HepG2 (cell line): ENCODE data around the gene ALDH3B1. TPM values are rescaled to one million over a fixed set of nuclear protein-coding genes. Genes with fewer than 3 reads are reported as not detected.
A peak's percentile ranks its signal among the peaks of the same experiment; 100 is the strongest.

Experiments used
- ARNTL ChIP-seq: sonication (generic); formaldehyde crosslinking; IDR thresholded peaks from 2 replicates; pipeline ENCODE4 v1.4.0; 2020; ENCODE audit warnings: mild to moderate bottlenecking, missing genetic modification reagents
- BCL6 ChIP-seq: IDR thresholded peaks from 2 replicates; pipeline ENCODE4 v1.6.1; 2016; ENCODE audit warnings: missing genetic modification reagents, missing compliant biosample characterization
- GLMP ChIP-seq: sonication (generic); formaldehyde crosslinking; IDR thresholded peaks from 2 replicates; pipeline ENCODE4 v1.9.0; 2021; ENCODE audit warnings: missing genetic modification reagents, mild to moderate bottlenecking, borderline replicate concordance
- ISX ChIP-seq: sonication (generic); formaldehyde crosslinking; conservative IDR thresholded peaks from 2 replicates; pipeline ENCODE4 v1.5.0; 2020; ENCODE audit warnings: missing genetic modification reagents
- KMT2A ChIP-seq: sonication (generic); formaldehyde crosslinking; IDR thresholded peaks from 2 replicates; pipeline ENCODE4 v1.4.0; 2020; ENCODE audit warnings: missing genetic modification reagents
- MAFK ChIP-seq, 2 experiments: IDR thresholded peaks in 1 of 2; conservative IDR thresholded peaks in 1 of 2; 2 replicates each; pipeline ENCODE4 v1.6.1; 2011; ENCODE audit warnings: improper control_type of control experiment in 2 of 2, low read length in 2 of 2
- ZBTB26 ChIP-seq: IDR thresholded peaks from 2 replicates; pipeline ENCODE4 v1.6.1; 2016; ENCODE audit warnings: missing compliant biosample characterization, missing genetic modification reagents, borderline replicate concordance
- ZBTB40 ChIP-seq, 2 experiments: fragments of 450-650 bp in 1 of 2; sonication (generic) in 1 of 2; formaldehyde crosslinking in 1 of 2; IDR thresholded peaks; 2 replicates each; pipeline versions ENCODE4 v1.6.1 to v1.8.0; 2016 to 2022; ENCODE audit warnings: antibody characterized with exemption in 1 of 2, mild to moderate bottlenecking in 1 of 2, missing genetic modification reagents in 1 of 2
- ZNF18 ChIP-seq: sonication (generic); formaldehyde crosslinking; IDR thresholded peaks from 2 replicates; pipeline ENCODE4 v1.8.0; 2022; ENCODE audit warnings: mild to moderate bottlenecking, missing genetic modification reagents; ENCODE audit not compliant: insufficient replicate concordance
- ZNF292 ChIP-seq: sonication (generic); formaldehyde crosslinking; IDR thresholded peaks from 2 replicates; pipeline ENCODE4 v1.8.1; 2022; ENCODE audit warnings: mild to moderate bottlenecking, low read depth, missing genetic modification reagents, borderline replicate concordance
- ZNF350 ChIP-seq: sonication (generic); formaldehyde crosslinking; IDR thresholded peaks from 2 replicates; pipeline ENCODE4 v1.4.0; 2020; ENCODE audit warnings: mild to moderate bottlenecking, low read depth, missing genetic modification reagents, borderline replicate concordance
- ZNF383 ChIP-seq: sonication (generic); formaldehyde crosslinking; IDR thresholded peaks from 2 replicates; pipeline ENCODE4 v1.4.0; 2020; ENCODE audit warnings: missing genetic modification reagents, mild to moderate bottlenecking, borderline replicate concordance
- polyA plus RNA-seq, 8 experiments: library from polyadenylated mRNA; depleted of rRNA in 3 of 8; stranded (reverse) in 7 of 8; unstranded in 1 of 8; fragments of >200 nt; fragmentation: Illumina TruSeq in 4 of 8; extraction: Trizol in 4 of 8; gene quantifications; 2 replicates each; pipeline versions ENCODE4 v1.2.1 to v1.2.3, GENCODE V29; 2011 to 2016; ENCODE audit warnings: low read depth in 4 of 8, missing spikeins in 1 of 8, mixed read lengths in 1 of 8; ENCODE audit not compliant: insufficient read depth in 1 of 8
- total RNA-seq, 5 experiments: library from RNA; depleted of rRNA; stranded (reverse); fragments of >200 nt; fragmentation: Illumina TruSeq; extraction: Trizol; gene quantifications; 2 replicates each; pipeline ENCODE4 v1.2.3, GENCODE V29; 2016; ENCODE audit warnings: low read depth in 1 of 5

ALDH3B1 gene
- total and polyA plus RNA-seq, 2 of the 13 experiments (the other 11 are each of a cell fraction or from before 2014, with no cell fraction given): 4.0 to 6.7 TPM

GRCh38 chr11:68035266-68035876 lies 25.2 kb downstream of the ALDH3B1 start (continued):
- no peak for TF ChIP-seq KMT2A (CRISPR knock-in tag)
- TF ChIP-seq ZNF383 (CRISPR knock-in tag): no peak
- peak; percentile 39 to 47; a peak in 3 of 4 replicates for TF ChIP-seq MAFK (conservative IDR thresholded peaks at IDR 0.05 in 1 of 2, IDR thresholded peaks at IDR 0.05 in 1 of 2; ENCODE audit: low read length in 2 of 2)
- no peak for TF ChIP-seq ISX
- TF ChIP-seq ZBTB26 (CRISPR knock-in tag): no peak
- TF ChIP-seq ZNF350 (CRISPR knock-in tag): no peak
- TF ChIP-seq ZNF292: no peak
- no peak for TF ChIP-seq ARNTL (CRISPR knock-in tag)
- TF ChIP-seq BCL6: no peak
- TF ChIP-seq ZBTB40 (IDR thresholded peaks at IDR 0.05): no peak
- TF ChIP-seq ZBTB40 (CRISPR knock-in tag; IDR thresholded peaks at IDR 0.05): peak; percentile 46; the same call in 1 of the 2 replicates
- TF ChIP-seq ZNF18 (CRISPR knock-in tag): no peak
- TF ChIP-seq GLMP: no peak
- TF ChIP-seq, all 625 proteins: peak for 3
